Panc1 (cell line): ENCODE results near the gene SLC29A2. TPM values are rescaled to one million over a fixed set of nuclear protein-coding genes. Genes with fewer than 3 reads are reported as not detected.

ENCODE experiments used
- ATAC-seq: fragments of 200-7000 bp; cut with Tn5 transposase; 2 replicates; pipeline ENCODE4 v1.9.1; 2020; ENCODE audit warnings: mild to moderate bottlenecking, moderate library complexity
- BruUV-seq: library from RNA; stranded (reverse); fragments of 400-500 nt; replicated peaks from 2 replicates; lab custom pipeline; 2021; lab: Mats Ljungman, UMichigan
- CTCF ChIA-PET: fragments of 300-600 bp; sonication (Branson Sonifier 250); formaldehyde crosslinking; loops from one replicate; lab custom pipeline; 2022; ENCODE audit warnings: antibody characterized with exemption; lab: Charles Lee
- POLR2A ChIA-PET: fragments of 300-600 bp; sonication (Branson Sonifier 250); formaldehyde crosslinking; loops from one replicate; lab custom pipeline; 2022; ENCODE audit warnings: antibody characterized with exemption; lab: Charles Lee
- DNase-seq: peaks from one replicate; pipeline ENCODE4 v3.0.0-alpha.2; 2010; ENCODE audit warnings: low read depth, low spot score
- H3K27ac ChIP-seq: 2 replicates; pipeline ENCODE4 v1.5.1; 2011; ENCODE audit warnings: mild to moderate bottlenecking, low read length, inconsistent platforms
- H3K27me3 ChIP-seq: fragments of 200-500 bp; sonication (Bioruptor generic); 2 replicates; pipeline ENCODE4 v1.6.0; 2014; ENCODE audit warnings: low read length, inconsistent platforms; ENCODE audit not compliant: control insufficient read depth, insufficient read depth
- H3K36me3 ChIP-seq: fragments of 200-500 bp; sonication (Bioruptor generic); 2 replicates; pipeline ENCODE4 v1.5.1; 2014; ENCODE audit warnings: inconsistent platforms, mild to moderate bottlenecking, low read length, moderate library complexity; ENCODE audit not compliant: control insufficient read depth, insufficient read depth
- H3K4me1 ChIP-seq: 2 replicates; pipeline ENCODE4 v1.5.1; 2011; ENCODE audit warnings: inconsistent platforms, mild to moderate bottlenecking, low read length, moderate library complexity; ENCODE audit not compliant: control insufficient read depth, insufficient read depth
- H3K4me3 ChIP-seq, 2 experiments: 2 replicates each; pipeline ENCODE4 v1.5.1; 2011 to 2012; ENCODE audit warnings: low read depth in 2 of 2, low read length in 2 of 2, mild to moderate bottlenecking in 2 of 2, inconsistent platforms in 1 of 2, moderate library complexity in 1 of 2
- H3K9me3 ChIP-seq: fragments of 200-500 bp; sonication (Bioruptor generic); 2 replicates; pipeline ENCODE4 v1.5.1; 2014; ENCODE audit warnings: low read depth, mild to moderate bottlenecking, inconsistent platforms, low read length, moderate library complexity; ENCODE audit not compliant: control insufficient read depth, insufficient read depth
- POLR2AphosphoS5 ChIP-seq: IDR thresholded peaks from 2 replicates; pipeline ENCODE4 v1.6.1; 2012; ENCODE audit warnings: mild to moderate bottlenecking, low read depth, low read length, moderate library complexity
- SIN3A ChIP-seq: IDR thresholded peaks from 2 replicates; pipeline ENCODE4 v1.6.1; 2012; ENCODE audit warnings: low read depth, mild to moderate bottlenecking, low read length, moderate library complexity, borderline replicate concordance; ENCODE audit not compliant: insufficient read depth
- TCF7L2 ChIP-seq: IDR thresholded peaks from 2 replicates; pipeline ENCODE4 v1.6.1; 2011; ENCODE audit warnings: mild to moderate bottlenecking, low read depth, low read length, inconsistent platforms
- in situ Hi-C: cut with HindIII; loops from 2 replicates; pipeline ENCODE4 v1.10.0; 2016; ENCODE audit warnings: low sequenced_read_pairs, low pct_unique_long_range_greater_than_20kb
- intact Hi-C: fragments of 100-400 bp; cut with micrococcal nuclease; formaldehyde crosslinking; loops from one replicate; pipeline ENCODE4 v1.10.0; 2022; ENCODE audit not compliant: unreplicated experiment
- total RNA-seq: library from RNA; stranded (reverse); gene quantifications from one replicate; pipeline ENCODE4 v1.2.1, GENCODE V29; 2021; ENCODE audit not compliant: unreplicated experiment
- TF ChIP-seq, protein P1 (sequence below), 2 experiments: IDR thresholded peaks; 2 replicates each; pipeline ENCODE4 v1.6.1; 2011 to 2012; ENCODE audit warnings: low read depth in 2 of 2, control low read depth in 1 of 2, low read length in 1 of 2, mild to moderate bottlenecking in 1 of 2, moderate library complexity in 1 of 2; ENCODE audit not compliant: insufficient read depth in 1 of 2
- TF ChIP-seq, protein P2 (sequence below): fragments of 450-650 bp; IDR thresholded peaks from 2 replicates; pipeline ENCODE4 v1.5.1; 2017; ENCODE audit warnings: mild to moderate bottlenecking

Gene SLC29A2
- total RNA-seq, 1 experiment from 2014 or later = 28.3 TPM

DNA sequence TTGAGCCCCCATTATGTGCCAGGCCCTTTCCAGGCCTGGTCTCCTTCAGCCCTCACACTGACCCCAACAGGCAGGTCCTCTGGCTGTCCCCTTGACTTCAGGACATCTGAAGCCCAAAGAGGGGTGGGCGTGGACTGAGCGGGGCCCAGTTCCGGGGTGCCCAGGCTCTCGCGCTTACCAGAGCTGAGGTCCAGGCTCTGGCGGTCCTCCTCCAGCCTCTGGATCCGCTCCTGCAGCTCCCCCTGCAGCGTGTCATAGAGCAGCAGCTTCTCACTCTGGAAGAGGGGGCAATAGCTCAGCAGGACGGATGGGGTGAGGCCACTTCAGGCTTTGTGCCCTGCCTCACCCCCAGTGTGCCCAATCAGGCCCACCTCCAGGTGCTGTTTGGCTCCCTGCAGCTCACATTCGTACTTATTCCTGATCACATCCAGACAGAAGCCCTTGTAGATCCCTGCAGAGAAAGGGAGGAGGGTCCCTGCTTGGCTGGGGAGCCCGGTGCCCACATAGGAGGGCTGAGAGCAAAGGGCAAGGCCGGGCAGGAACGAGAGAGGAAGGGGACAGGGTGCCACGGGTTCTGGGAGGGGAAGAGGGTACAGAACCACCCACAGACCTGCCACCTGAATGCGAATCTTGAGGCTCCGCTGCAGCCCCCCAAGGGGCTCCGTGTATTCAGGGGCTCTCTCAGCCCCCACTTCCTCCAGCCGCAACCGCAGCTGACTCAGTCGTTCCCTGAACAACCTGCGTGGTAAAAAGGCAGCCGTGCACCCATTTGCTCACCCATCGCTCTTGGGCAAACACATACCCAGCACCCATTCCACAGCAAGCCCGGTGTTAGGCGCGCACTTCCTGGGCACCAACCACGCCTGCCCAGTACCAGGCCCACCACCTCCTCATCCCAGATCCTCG lies 30.7 kb downstream of the SLC29A2 start:
- TF ChIP-seq, protein P1, sequence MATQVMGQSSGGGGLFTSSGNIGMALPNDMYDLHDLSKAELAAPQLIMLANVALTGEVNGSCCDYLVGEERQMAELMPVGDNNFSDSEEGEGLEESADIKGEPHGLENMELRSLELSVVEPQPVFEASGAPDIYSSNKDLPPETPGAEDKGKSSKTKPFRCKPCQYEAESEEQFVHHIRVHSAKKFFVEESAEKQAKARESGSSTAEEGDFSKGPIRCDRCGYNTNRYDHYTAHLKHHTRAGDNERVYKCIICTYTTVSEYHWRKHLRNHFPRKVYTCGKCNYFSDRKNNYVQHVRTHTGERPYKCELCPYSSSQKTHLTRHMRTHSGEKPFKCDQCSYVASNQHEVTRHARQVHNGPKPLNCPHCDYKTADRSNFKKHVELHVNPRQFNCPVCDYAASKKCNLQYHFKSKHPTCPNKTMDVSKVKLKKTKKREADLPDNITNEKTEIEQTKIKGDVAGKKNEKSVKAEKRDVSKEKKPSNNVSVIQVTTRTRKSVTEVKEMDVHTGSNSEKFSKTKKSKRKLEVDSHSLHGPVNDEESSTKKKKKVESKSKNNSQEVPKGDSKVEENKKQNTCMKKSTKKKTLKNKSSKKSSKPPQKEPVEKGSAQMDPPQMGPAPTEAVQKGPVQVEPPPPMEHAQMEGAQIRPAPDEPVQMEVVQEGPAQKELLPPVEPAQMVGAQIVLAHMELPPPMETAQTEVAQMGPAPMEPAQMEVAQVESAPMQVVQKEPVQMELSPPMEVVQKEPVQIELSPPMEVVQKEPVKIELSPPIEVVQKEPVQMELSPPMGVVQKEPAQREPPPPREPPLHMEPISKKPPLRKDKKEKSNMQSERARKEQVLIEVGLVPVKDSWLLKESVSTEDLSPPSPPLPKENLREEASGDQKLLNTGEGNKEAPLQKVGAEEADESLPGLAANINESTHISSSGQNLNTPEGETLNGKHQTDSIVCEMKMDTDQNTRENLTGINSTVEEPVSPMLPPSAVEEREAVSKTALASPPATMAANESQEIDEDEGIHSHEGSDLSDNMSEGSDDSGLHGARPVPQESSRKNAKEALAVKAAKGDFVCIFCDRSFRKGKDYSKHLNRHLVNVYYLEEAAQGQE (IDR thresholded peaks at IDR 0.05; ENCODE audit: insufficient read depth in 1 of 2, low read depth in 2 of 2, low read length in 1 of 2) = no peak
- TF ChIP-seq SIN3A = no peak
- TF ChIP-seq, protein P2, sequence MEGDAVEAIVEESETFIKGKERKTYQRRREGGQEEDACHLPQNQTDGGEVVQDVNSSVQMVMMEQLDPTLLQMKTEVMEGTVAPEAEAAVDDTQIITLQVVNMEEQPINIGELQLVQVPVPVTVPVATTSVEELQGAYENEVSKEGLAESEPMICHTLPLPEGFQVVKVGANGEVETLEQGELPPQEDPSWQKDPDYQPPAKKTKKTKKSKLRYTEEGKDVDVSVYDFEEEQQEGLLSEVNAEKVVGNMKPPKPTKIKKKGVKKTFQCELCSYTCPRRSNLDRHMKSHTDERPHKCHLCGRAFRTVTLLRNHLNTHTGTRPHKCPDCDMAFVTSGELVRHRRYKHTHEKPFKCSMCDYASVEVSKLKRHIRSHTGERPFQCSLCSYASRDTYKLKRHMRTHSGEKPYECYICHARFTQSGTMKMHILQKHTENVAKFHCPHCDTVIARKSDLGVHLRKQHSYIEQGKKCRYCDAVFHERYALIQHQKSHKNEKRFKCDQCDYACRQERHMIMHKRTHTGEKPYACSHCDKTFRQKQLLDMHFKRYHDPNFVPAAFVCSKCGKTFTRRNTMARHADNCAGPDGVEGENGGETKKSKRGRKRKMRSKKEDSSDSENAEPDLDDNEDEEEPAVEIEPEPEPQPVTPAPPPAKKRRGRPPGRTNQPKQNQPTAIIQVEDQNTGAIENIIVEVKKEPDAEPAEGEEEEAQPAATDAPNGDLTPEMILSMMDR = no peak
- no peak for TF ChIP-seq POLR2AphosphoS5
- no peak for TF ChIP-seq TCF7L2
- H3K27ac ChIP-seq = no peak overlapping the region
- ChIA-PET POLR2A (interaction anchor here (0.7 kb wide), 1 partner anchor 81 kb away, joined by 3 read pairs; no protein-coding TSS in a partner anchor), CTCF (no interaction called here)
- H3K4me3 ChIP-seq = no peak overlapping the region
- intact Hi-C loops = no loop called here
- in situ Hi-C loops = no loop called here
- no peaks in the 10 kb centered on the region for H3K27me3 ChIP-seq
- ATAC-seq = no peak
- H3K36me3 ChIP-seq = peaks cover 6% of the 10 kb centered on the region; the same call in 1 of the 2 replicates
- H3K9me3 ChIP-seq = no peaks in the 10 kb centered on the region
- DNase-seq = no peak
- BruUV-seq = no TSS peak
- H3K4me1 ChIP-seq = peaks cover 44% of the 10 kb centered on the region

DNA sequence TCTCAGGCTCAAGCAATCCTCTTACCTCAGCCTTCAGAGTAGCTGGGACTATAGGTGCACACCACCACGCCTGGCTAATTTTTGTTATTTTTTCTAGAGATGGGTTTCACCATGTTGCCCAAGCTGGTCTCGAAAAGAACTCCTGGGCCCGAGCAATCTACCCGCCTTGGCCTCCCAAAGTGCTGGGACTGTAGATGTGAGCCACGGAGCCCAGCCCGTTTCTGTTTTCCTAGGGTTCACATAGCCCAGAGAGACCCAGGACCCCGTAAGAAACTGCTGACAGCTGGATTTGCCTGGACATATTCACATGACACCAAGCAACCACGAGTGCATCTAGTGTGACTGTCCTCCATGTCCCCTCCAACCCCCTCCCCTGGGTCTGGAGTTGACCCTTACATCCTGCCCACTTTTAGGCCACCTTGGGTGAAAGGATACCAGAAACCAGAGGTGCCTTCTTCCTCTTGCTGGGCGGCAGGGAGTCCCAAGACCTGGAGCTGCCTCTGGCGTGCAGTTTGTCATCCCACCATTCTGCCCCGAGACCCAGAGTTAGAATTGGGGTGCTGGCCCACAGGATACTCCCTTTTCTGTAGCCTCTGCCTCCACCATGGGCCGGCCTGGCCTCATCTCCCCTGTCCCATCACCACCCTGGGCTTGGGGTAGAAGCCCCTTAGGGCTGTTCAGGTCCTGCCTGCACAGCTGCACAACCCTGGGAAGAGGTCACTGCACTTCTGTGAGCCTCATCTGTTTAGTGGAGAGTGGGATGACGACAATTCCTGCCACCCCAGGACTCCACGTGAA lies 31.7 kb downstream of the SLC29A2 start:
- DNase-seq = no peak
- TF ChIP-seq, protein P2 = no peak
- TF ChIP-seq POLR2AphosphoS5 = no peak
- TF ChIP-seq, protein P1 (IDR thresholded peaks at IDR 0.05; ENCODE audit: insufficient read depth in 1 of 2, low read depth in 2 of 2, low read length in 1 of 2) = no peak
- TF ChIP-seq TCF7L2 = no peak
- TF ChIP-seq SIN3A = no peak
- Histone ChIP-seq H3K9me3 (no peaks in the 10 kb centered on the region), H3K27me3 (no peaks in the 10 kb centered on the region), H3K27ac (no peak overlapping the region), H3K4me3 (no peak overlapping the region), H3K4me1 (peaks cover 48% of the 10 kb centered on the region), H3K36me3 (peaks cover 6% of the 10 kb centered on the region; the same call in 1 of the 2 replicates)
- no peak for ATAC-seq
- ChIA-PET POLR2A (interaction anchor here (0.7 kb wide), 1 partner anchor 80 kb away, joined by 3 read pairs; no protein-coding TSS in a partner anchor), CTCF (no interaction called here)
- intact Hi-C loops (no loop called here), in situ Hi-C loops (no loop called here)
- no TSS peak for BruUV-seq
